Measurements from ENCODE around the gene ITGA1.

The ITGA1 gene

GRCh38 chr5:52859628-52860027 is 71.9 kb downstream of the ITGA1 start:
- Histone ChIP-seq H3K4me3 (ENCODE audit: low read depth, low read length) (no peak overlapping the region), H3K27ac (ENCODE audit: extremely low read depth, low read depth, low read length) (no peak overlapping the region), H3K9me3 (ENCODE audit: control insufficient read depth, insufficient read depth, low read depth, low read length) (no peaks in the 10 kb centered on the region), H3K4me1 (ENCODE audit: control insufficient read depth, insufficient read depth, low read length) (peaks cover 6% of the 10 kb centered on the region; the same call in 1 of the 2 replicates), H3K36me3 (ENCODE audit: control insufficient read depth in 2 of 2, insufficient read depth in 1 of 2, low read length in 2 of 2) (no peaks in the 10 kb centered on the region)
- CTCF ChIA-PET: interaction anchor here (0.7 to 1.3 kb wide), 2 partner anchors 40 to 100 kb away, joined by 3 read pairs; no protein-coding TSS in a partner anchor
- TF ChIP-seq, protein P1, sequence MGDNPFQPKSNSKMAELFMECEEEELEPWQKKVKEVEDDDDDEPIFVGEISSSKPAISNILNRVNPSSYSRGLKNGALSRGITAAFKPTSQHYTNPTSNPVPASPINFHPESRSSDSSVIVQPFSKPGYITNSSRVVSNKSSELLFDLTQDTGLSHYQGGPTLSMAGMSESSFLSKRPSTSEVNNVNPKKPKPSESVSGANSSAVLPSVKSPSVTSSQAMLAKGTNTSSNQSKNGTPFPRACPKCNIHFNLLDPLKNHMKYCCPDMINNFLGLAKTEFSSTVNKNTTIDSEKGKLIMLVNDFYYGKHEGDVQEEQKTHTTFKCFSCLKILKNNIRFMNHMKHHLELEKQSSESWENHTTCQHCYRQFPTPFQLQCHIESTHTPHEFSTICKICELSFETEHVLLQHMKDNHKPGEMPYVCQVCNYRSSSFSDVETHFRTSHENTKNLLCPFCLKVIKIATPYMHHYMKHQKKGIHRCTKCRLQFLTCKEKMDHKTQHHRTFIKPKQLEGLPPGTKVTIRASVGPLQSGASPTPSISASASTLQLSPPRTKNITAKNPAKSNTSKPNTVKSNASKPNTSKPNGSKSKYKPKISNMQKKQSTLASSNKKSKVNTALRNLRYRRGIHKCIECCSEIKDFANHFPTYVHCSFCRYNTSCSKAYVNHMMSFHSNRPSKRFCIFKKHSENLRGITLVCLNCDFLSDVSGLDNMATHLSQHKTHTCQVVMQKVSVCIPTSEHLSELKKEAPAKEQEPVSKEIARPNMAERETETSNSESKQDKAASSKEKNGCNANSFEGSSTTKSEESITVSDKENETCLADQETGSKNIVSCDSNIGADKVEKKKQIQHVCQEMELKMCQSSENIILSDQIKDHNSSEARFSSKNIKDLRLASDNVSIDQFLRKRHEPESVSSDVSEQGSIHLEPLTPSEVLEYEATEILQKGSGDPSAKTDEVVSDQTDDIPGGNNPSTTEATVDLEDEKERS (tag by site-specific recombination; IDR thresholded peaks at IDR 0.05): no peak
- no peak for TF ChIP-seq ZNF585B (tag by site-specific recombination; IDR thresholded peaks at IDR 0.05)
- TF ChIP-seq ZNF175 (tag by site-specific recombination; IDR thresholded peaks at IDR 0.05): no peak
- no peak for TF ChIP-seq ZFP3 (tag by site-specific recombination; IDR thresholded peaks at IDR 0.05; ENCODE audit: low read depth)
- no peak for TF ChIP-seq ATF2 (tag by site-specific recombination; IDR thresholded peaks at IDR 0.05; ENCODE audit: low read depth)
- no peak for TF ChIP-seq ZFHX2 (tag by site-specific recombination; conservative IDR thresholded peaks at IDR 0.05)
- TF ChIP-seq ZNF157 (tag by site-specific recombination; IDR thresholded peaks at IDR 0.05): no peak
- no peak for TF ChIP-seq ZNF677 (tag by site-specific recombination; IDR thresholded peaks at IDR 0.05)
- TF ChIP-seq, protein P2, sequence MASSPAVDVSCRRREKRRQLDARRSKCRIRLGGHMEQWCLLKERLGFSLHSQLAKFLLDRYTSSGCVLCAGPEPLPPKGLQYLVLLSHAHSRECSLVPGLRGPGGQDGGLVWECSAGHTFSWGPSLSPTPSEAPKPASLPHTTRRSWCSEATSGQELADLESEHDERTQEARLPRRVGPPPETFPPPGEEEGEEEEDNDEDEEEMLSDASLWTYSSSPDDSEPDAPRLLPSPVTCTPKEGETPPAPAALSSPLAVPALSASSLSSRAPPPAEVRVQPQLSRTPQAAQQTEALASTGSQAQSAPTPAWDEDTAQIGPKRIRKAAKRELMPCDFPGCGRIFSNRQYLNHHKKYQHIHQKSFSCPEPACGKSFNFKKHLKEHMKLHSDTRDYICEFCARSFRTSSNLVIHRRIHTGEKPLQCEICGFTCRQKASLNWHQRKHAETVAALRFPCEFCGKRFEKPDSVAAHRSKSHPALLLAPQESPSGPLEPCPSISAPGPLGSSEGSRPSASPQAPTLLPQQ (tag by site-specific recombination; IDR thresholded peaks at IDR 0.05): no peak
- TF ChIP-seq ZNF146 (tag by site-specific recombination; IDR thresholded peaks at IDR 0.05): no peak
- TF ChIP-seq ZSCAN16 (tag by site-specific recombination; IDR thresholded peaks at IDR 0.05): no peak
- no peak for TF ChIP-seq ZSCAN30 (tag by site-specific recombination; IDR thresholded peaks at IDR 0.05)
- no peak for TF ChIP-seq ZNF776 (tag by site-specific recombination; IDR thresholded peaks at IDR 0.05; ENCODE audit: borderline replicate concordance)
- TF ChIP-seq OVOL3 (tag by site-specific recombination; IDR thresholded peaks at IDR 0.05): no peak
- TF ChIP-seq ZBTB20 (tag by site-specific recombination; IDR thresholded peaks at IDR 0.05): no peak
- no peak for TF ChIP-seq GLIS2 (tag by site-specific recombination; IDR thresholded peaks at IDR 0.05)
- no peak for TF ChIP-seq RBAK (tag by site-specific recombination; IDR thresholded peaks at IDR 0.05)
- no peak for TF ChIP-seq HOXC10 (CRISPR knock-in tag; IDR thresholded peaks at IDR 0.05)
- no peak for TF ChIP-seq MEIS1 (CRISPR knock-in tag; IDR thresholded peaks at IDR 0.05; ENCODE audit: borderline replicate concordance)
- POLR2A ChIA-PET: no interaction called here

DNA sequence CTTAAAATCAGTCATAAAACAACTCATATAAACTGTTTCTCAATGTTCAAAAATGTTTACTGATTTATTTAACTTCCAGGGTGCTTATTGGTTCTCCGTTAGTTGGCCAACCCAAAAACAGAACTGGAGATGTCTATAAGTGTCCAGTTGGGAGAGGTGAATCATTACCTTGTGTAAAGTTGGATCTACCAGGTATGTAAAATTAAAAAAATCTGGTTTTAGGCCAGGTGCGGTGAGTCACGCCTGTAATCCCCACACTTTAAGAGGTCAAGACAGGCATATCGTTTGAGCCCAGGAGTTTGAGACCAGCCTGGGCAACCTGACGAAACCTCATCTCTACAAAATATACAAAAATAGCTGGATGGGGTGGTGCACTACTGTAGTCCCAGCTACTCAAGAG is 73.7 kb downstream of the ITGA1 start:
- peaks cover 7% of the 10 kb centered on the region; the same call in 1 of the 2 replicates for H3K4me1 ChIP-seq (ENCODE audit: control insufficient read depth, insufficient read depth, low read length)
- ChIA-PET CTCF (no interaction called here), POLR2A (no interaction called here)
- H3K36me3 ChIP-seq (ENCODE audit: control insufficient read depth in 2 of 2, insufficient read depth in 1 of 2, low read length in 2 of 2): no peaks in the 10 kb centered on the region; a peak in 1 of 3 replicates
- no peak overlapping the region for H3K27ac ChIP-seq (ENCODE audit: extremely low read depth, low read depth, low read length)
- no peaks in the 10 kb centered on the region for H3K9me3 ChIP-seq (ENCODE audit: control insufficient read depth, insufficient read depth, low read depth, low read length)
- no peak overlapping the region for H3K4me3 ChIP-seq (ENCODE audit: low read depth, low read length)
- TF ChIP-seq OSR2 (tag by site-specific recombination; IDR thresholded peaks at IDR 0.05) (no peak), TCF7L2 (IDR thresholded peaks at IDR 0.05; ENCODE audit: borderline replicate concordance, low read depth, low read length) (no peak), ZNF670 (tag by site-specific recombination; IDR thresholded peaks at IDR 0.05; ENCODE audit: low read depth) (no peak), ZNF560 (tag by site-specific recombination; IDR thresholded peaks at IDR 0.05; ENCODE audit: borderline replicate concordance) (no peak)
- TF ChIP-seq, protein P3, sequence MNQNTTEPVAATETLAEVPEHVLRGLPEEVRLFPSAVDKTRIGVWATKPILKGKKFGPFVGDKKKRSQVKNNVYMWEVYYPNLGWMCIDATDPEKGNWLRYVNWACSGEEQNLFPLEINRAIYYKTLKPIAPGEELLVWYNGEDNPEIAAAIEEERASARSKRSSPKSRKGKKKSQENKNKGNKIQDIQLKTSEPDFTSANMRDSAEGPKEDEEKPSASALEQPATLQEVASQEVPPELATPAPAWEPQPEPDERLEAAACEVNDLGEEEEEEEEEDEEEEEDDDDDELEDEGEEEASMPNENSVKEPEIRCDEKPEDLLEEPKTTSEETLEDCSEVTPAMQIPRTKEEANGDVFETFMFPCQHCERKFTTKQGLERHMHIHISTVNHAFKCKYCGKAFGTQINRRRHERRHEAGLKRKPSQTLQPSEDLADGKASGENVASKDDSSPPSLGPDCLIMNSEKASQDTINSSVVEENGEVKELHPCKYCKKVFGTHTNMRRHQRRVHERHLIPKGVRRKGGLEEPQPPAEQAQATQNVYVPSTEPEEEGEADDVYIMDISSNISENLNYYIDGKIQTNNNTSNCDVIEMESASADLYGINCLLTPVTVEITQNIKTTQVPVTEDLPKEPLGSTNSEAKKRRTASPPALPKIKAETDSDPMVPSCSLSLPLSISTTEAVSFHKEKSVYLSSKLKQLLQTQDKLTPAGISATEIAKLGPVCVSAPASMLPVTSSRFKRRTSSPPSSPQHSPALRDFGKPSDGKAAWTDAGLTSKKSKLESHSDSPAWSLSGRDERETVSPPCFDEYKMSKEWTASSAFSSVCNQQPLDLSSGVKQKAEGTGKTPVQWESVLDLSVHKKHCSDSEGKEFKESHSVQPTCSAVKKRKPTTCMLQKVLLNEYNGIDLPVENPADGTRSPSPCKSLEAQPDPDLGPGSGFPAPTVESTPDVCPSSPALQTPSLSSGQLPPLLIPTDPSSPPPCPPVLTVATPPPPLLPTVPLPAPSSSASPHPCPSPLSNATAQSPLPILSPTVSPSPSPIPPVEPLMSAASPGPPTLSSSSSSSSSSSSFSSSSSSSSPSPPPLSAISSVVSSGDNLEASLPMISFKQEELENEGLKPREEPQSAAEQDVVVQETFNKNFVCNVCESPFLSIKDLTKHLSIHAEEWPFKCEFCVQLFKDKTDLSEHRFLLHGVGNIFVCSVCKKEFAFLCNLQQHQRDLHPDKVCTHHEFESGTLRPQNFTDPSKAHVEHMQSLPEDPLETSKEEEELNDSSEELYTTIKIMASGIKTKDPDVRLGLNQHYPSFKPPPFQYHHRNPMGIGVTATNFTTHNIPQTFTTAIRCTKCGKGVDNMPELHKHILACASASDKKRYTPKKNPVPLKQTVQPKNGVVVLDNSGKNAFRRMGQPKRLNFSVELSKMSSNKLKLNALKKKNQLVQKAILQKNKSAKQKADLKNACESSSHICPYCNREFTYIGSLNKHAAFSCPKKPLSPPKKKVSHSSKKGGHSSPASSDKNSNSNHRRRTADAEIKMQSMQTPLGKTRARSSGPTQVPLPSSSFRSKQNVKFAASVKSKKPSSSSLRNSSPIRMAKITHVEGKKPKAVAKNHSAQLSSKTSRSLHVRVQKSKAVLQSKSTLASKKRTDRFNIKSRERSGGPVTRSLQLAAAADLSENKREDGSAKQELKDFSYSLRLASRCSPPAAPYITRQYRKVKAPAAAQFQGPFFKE (tag by site-specific recombination; IDR thresholded peaks at IDR 0.05; ENCODE audit: borderline replicate concordance): no peak
